Suprapubic skin (tissue), 4 donors: ENCODE measurements around the gene AGR2.

ENCODE experiments used
- CTCF ChIP-seq, 2 donors: fragments of 200-600 bp in 1 of 2; fragments of 450-650 bp in 1 of 2; sonication (generic) in 1 of 2; IDR thresholded peaks; one replicate each; pipeline ENCODE4 v1.5.1; 2016 to 2019; ENCODE audit warnings: antibody characterized with exemption in 2 of 2, mild to moderate bottlenecking in 1 of 2, moderate library complexity in 1 of 2
- EP300 ChIP-seq: sonication (generic); formaldehyde crosslinking; IDR thresholded peaks from one replicate; pipeline ENCODE4 v1.6.1; 2017; ENCODE audit warnings: antibody characterized with exemption
- POLR2A ChIP-seq, 2 donors: fragments of 450-650 bp; IDR thresholded peaks; one replicate each; pipeline ENCODE4 v1.6.1; 2017; ENCODE audit warnings: antibody characterized with exemption in 2 of 2, mild to moderate bottlenecking in 2 of 2, moderate library complexity in 2 of 2
- POLR2AphosphoS5 ChIP-seq, 3 donors: sonication (generic); formaldehyde crosslinking; IDR thresholded peaks; one replicate each; pipeline ENCODE4 v1.6.1; 2017; ENCODE audit warnings: antibody characterized with exemption in 3 of 3

GRCh38 chr7:16803881-16804673 is 722 bp downstream of the AGR2 start:
- TF ChIP-seq POLR2A (IDR thresholded peaks at IDR 0.05): no peak
- TF ChIP-seq CTCF (IDR thresholded peaks at IDR 0.05): no peak
- TF ChIP-seq EP300: no peak
- TF ChIP-seq POLR2AphosphoS5 (IDR thresholded peaks at IDR 0.05): no peak
